Loucy (cell line): ENCODE data around the gene PPIF.

Experiments used
- H2AFZ ChIP-seq: fragments of 200-600 bp; sonication (generic); 2 replicates; pipeline ENCODE4 v1.6.0; 2016; ENCODE audit warnings: antibody characterized with exemption, mild to moderate bottlenecking, low read length, moderate library complexity
- H3F3A ChIP-seq: fragments of 200-600 bp; 2 replicates; pipeline ENCODE4 v1.6.0; 2016; ENCODE audit warnings: antibody characterized with exemption, low read depth, mild to moderate bottlenecking
- H3K27me3 ChIP-seq: fragments of 200-600 bp; sonication (generic); 2 replicates; pipeline ENCODE4 v1.6.1; 2014; ENCODE audit warnings: low read length, mild to moderate bottlenecking; ENCODE audit not compliant: insufficient read depth, poor library complexity, severe bottlenecking
- H3K36me3 ChIP-seq: fragments of 200-600 bp; sonication (generic); 2 replicates; pipeline ENCODE4 v1.6.1; 2016; ENCODE audit warnings: low read length; ENCODE audit not compliant: insufficient read depth
- H3K4me1 ChIP-seq: fragments of 200-600 bp; sonication (generic); 2 replicates; pipeline ENCODE4 v1.5.1; 2014; ENCODE audit warnings: low read length, mild to moderate bottlenecking; ENCODE audit not compliant: insufficient read depth, poor library complexity, severe bottlenecking
- H3K4me2 ChIP-seq: fragments of 200-600 bp; sonication (generic); 2 replicates; pipeline ENCODE4 v1.6.0; 2014; ENCODE audit warnings: antibody characterized with exemption, low read length, low read depth, mild to moderate bottlenecking; ENCODE audit not compliant: poor library complexity, severe bottlenecking
- H3K4me3 ChIP-seq: fragments of 200-600 bp; sonication (generic); 2 replicates; pipeline ENCODE4 v1.5.1; 2014; ENCODE audit warnings: low read length, mild to moderate bottlenecking, mixed read lengths; ENCODE audit not compliant: poor library complexity, severe bottlenecking
- H3K79me2 ChIP-seq: fragments of 200-600 bp; sonication (generic); 2 replicates; pipeline ENCODE4 v1.6.1; 2014; ENCODE audit warnings: low read length; ENCODE audit not compliant: insufficient read depth
- H3K9ac ChIP-seq: fragments of 200-600 bp; sonication (generic); 2 replicates; pipeline ENCODE4 v1.6.0; 2014; ENCODE audit warnings: mild to moderate bottlenecking, low read depth, low read length, moderate library complexity; ENCODE audit not compliant: poor library complexity, severe bottlenecking
- H3K9me2 ChIP-seq: fragments of 200-600 bp; sonication (generic); replicated peaks from 2 replicates; pipeline ENCODE4 v1.6.1; 2016; ENCODE audit warnings: low read depth, low read length, mixed read lengths
- H3K9me3 ChIP-seq: fragments of 200-600 bp; sonication (generic); 2 replicates; pipeline ENCODE4 v1.6.1; 2014; ENCODE audit warnings: mild to moderate bottlenecking, antibody characterized with exemption, low read length, low read depth; ENCODE audit not compliant: insufficient read depth
- H4K20me1 ChIP-seq: fragments of 200-600 bp; sonication (generic); 2 replicates; pipeline ENCODE4 v1.6.0; 2014; ENCODE audit warnings: antibody characterized with exemption, low read length, mild to moderate bottlenecking; ENCODE audit not compliant: insufficient read depth, poor library complexity, severe bottlenecking
- CTCF ChIP-seq: fragments of 200-600 bp; sonication (generic); conservative IDR thresholded peaks from 2 replicates; pipeline ENCODE4 v1.5.1; 2014; ENCODE audit warnings: mild to moderate bottlenecking, antibody characterized with exemption, low read length
- EZH2phosphoT487 ChIP-seq: fragments of 200-600 bp; IDR thresholded peaks from 2 replicates; pipeline ENCODE4 v1.6.1; 2018; ENCODE audit warnings: antibody characterized with exemption, mild to moderate bottlenecking, moderate library complexity, borderline replicate concordance

Gene PPIF

DNA sequence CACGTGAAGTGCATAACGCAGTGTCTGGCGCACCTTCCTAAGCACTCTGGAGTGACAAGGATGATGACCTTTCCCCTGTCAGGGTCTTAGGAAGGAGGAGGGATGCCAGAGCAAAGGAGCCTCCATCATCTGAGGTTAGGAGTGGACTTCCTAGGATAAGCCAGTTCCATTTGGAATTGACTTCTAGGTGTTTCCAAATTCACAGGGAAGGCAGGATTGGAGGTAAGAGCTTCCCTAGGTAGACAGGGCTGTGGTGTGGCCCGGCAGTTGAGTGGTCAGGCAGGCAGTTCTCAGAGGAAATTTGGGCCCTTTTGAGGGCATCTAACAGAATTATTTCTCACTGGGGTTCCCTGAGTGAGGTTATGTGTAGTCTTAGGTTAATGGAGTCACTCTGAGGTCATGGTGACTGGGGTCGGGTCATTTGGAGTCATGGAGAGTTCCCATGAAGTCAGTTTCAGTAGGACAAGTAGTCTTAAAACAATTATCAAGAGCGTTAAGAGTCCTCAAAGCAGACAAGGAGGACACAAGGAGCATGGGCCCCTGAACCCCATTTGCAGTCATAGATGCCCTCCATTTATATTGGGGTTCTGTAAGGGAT, 8.2 kb downstream of the PPIF start:
- TF ChIP-seq CTCF (no peak), EZH2phosphoT487 (no peak)
- Histone ChIP-seq H3K79me2 (peaks cover 52% of the 10 kb centered on the region), H3K4me1 (peaks cover 10% of the 10 kb centered on the region), H3K4me3 (no peak overlapping the region), H3F3A (no peaks in the 10 kb centered on the region), H3K9ac (no peak overlapping the region), H4K20me1 (peaks cover 54% of the 10 kb centered on the region), H3K9me3 (no peaks in the 10 kb centered on the region), H2AFZ (no peak overlapping the region), H3K27me3 (no peaks in the 10 kb centered on the region), H3K4me2 (peak overlapping the region; percentile 38), H3K9me2 (no peaks in the 10 kb centered on the region), H3K36me3 (peaks cover 56% of the 10 kb centered on the region)

DNA sequence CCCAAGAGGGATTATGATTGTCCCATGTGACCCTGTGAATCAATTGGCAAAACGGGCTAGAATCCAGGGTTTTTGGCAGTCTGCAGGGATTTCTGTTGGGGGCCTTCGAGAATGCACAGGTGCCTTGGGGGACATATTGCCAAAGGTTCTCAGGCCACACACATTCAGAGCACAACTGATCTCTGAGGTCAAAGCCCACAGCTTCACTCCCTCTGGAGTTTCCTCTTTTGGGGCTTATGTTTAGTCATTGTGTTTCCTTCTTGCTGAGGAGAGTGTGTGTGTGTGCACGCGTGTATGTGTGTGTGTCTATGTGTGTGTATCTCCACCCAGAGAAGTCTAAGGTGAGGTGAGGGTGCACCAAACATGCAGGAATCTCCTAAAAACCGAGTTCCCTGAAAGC, 8.8 kb downstream of the PPIF start:
- Histone ChIP-seq H4K20me1 (peaks cover 48% of the 10 kb centered on the region), H3K9me2 (no peaks in the 10 kb centered on the region), H3K9ac (no peak overlapping the region), H2AFZ (no peak overlapping the region), H3K36me3 (peaks cover 51% of the 10 kb centered on the region), H3K9me3 (no peaks in the 10 kb centered on the region), H3K4me3 (no peak overlapping the region), H3K4me1 (peaks cover 5% of the 10 kb centered on the region), H3K4me2 (peak overlapping the region; percentile 38), H3K27me3 (no peaks in the 10 kb centered on the region), H3F3A (no peaks in the 10 kb centered on the region), H3K79me2 (peaks cover 47% of the 10 kb centered on the region)
- TF ChIP-seq CTCF (no peak), EZH2phosphoT487 (no peak)

DNA sequence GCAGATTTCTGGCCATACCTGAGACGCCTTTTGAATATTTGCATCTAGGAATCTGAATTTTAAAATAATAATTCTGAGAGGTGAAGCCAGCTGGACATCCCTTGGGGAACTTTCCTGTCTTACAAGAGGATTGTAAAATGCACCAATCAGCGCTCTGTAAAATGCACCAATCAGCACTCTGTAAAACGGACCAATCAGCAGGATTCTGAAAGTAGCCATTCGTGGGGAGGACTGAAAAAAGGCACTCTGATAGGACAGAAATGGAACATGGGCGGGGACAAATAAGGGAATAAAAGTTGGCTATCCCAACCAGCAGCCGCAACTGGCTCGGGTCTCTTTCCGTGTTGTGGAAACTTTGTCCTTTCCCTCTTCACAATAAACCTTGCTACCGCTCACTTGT, 9.9 kb downstream of the PPIF start:
- Histone ChIP-seq H3K79me2 (peaks cover 36% of the 10 kb centered on the region), H3F3A (no peaks in the 10 kb centered on the region), H3K27me3 (no peaks in the 10 kb centered on the region), H3K9ac (no peak overlapping the region), H3K4me2 (no peak overlapping the region), H3K9me3 (no peaks in the 10 kb centered on the region), H2AFZ (no peak overlapping the region), H3K4me3 (no peak overlapping the region), H3K4me1 (peaks cover 5% of the 10 kb centered on the region), H4K20me1 (peaks cover 37% of the 10 kb centered on the region), H3K36me3 (peaks cover 42% of the 10 kb centered on the region), H3K9me2 (no peaks in the 10 kb centered on the region)
- TF ChIP-seq EZH2phosphoT487 (no peak), CTCF (no peak)
